Middle frontal gyrus (tissue), 1 donor: Measurements from ENCODE around the gene GPR17.

Experiments used
- DNase-seq: peaks from one replicate; pipeline ENCODE4 v3.0.0-alpha.2; 2015; ENCODE audit warnings: low spot score; ENCODE audit errors: extremely low spot score

GPR17 gene

GRCh38 chr2:127654084-127654837 is 8.3 kb downstream of the GPR17 start:
- DNase-seq, result no peak

- no peak for DNase-seq
Measured at GRCh38 chr2:127654838-127655175, 8.9 kb downstream of the GPR17 start.

GRCh38 chr2:127655209-127656073 is 9.5 kb downstream of the GPR17 start:
- no peak for DNase-seq

- DNase-seq, result no peak
Measured at GRCh38 chr2:127656569-127657231, 10.7 kb downstream of the GPR17 start.

GRCh38 chr2:127657232-127657595 is 11.3 kb downstream of the GPR17 start:
- DNase-seq, result no peak

GRCh38 chr2:127658146-127658545 is 12.2 kb downstream of the GPR17 start:
- no peak for DNase-seq

GRCh38 chr2:127658641-127659407 is 12.9 kb downstream of the GPR17 start:
- no peak for DNase-seq

- no peak for DNase-seq
Measured at GRCh38 chr2:127659408-127660290, 13.7 kb downstream of the GPR17 start.

- DNase-seq, result no peak
Measured at GRCh38 chr2:127660291-127660578, 14.3 kb downstream of the GPR17 start.

GRCh38 chr2:127661072-127661649 is 15.2 kb downstream of the GPR17 start:
- DNase-seq, result no peak

- no peak for DNase-seq
Measured at GRCh38 chr2:127661949-127662510, 16.1 kb downstream of the GPR17 start.

- no peak for DNase-seq
Measured at GRCh38 chr2:127662937-127663565, 17.1 kb downstream of the GPR17 start.

- no peak for DNase-seq
Measured at GRCh38 chr2:127663566-127664064, 17.7 kb downstream of the GPR17 start.

- DNase-seq, result no peak
Measured at GRCh38 chr2:127664065-127664894, 18.3 kb downstream of the GPR17 start.

- DNase-seq, result no peak
Measured at GRCh38 chr2:127664895-127665225, 18.9 kb downstream of the GPR17 start.

- DNase-seq, result no peak
Measured at GRCh38 chr2:127665267-127665893, 19.4 kb downstream of the GPR17 start.

GRCh38 chr2:127669056-127669455 is 23.1 kb downstream of the GPR17 start:
- no peak for DNase-seq
